ENCODE results near the gene TFB1M. TPM values are rescaled to one million over a fixed set of nuclear protein-coding genes. Genes with fewer than 3 reads are reported as not detected.

Gene TFB1M
- total RNA-seq, 4 donors from 2014 or later = 10.1 to 21.9 (median 14.8) TPM

GRCh38 chr6:155330922-155331321, 16.6 kb upstream of the TFB1M start:
- TF ChIP-seq CTCF (IDR thresholded peaks at IDR 0.05) (no peak), POLR2A (IDR thresholded peaks at IDR 0.05) (no peak)
- DNase-seq (ENCODE audit: low spot score in 2 of 2) = no peak
- intact Hi-C loops (cut with DNase I; ENCODE audit: low total_unique reads) = no loop called here
- 91 to 92% methylated on average over 6 of the region's 6 CpGs for WGBS, 2 donors
- H3K4me3 ChIP-seq (ENCODE audit: low read depth, poor library complexity, severe bottlenecking) = no peak overlapping the region

DNA sequence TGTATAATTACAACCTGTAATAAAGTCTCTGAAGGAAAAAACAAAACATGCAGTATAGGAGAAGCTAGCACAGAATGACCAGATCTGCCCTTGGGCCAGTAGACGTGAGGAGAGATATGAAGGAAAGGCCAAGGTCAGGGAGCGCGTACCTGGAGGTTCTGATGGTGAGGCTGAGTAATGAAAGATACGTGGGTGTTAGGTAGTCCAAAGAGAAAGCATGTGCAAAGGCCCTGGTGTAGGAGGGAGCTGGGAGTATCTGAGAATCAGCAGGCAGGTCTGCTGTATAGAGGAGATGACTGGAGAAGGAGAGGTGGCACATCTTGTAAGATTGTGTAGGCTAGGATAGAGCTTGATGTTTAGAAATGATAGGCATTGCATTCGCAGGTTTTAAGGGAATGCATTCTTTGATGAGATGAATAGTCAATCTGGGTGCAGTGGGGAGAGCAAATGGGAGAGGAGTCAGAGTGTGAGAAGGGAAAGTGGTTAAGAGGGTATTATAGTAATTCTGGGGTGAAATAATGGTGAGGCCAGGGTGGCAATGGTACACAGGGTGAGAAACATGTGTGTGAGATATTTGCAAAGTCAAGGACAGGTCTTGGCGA, 15.9 kb upstream of the TFB1M start:
- TF ChIP-seq POLR2A (IDR thresholded peaks at IDR 0.05) (no peak), CTCF (IDR thresholded peaks at IDR 0.05) (no peak)

DNA sequence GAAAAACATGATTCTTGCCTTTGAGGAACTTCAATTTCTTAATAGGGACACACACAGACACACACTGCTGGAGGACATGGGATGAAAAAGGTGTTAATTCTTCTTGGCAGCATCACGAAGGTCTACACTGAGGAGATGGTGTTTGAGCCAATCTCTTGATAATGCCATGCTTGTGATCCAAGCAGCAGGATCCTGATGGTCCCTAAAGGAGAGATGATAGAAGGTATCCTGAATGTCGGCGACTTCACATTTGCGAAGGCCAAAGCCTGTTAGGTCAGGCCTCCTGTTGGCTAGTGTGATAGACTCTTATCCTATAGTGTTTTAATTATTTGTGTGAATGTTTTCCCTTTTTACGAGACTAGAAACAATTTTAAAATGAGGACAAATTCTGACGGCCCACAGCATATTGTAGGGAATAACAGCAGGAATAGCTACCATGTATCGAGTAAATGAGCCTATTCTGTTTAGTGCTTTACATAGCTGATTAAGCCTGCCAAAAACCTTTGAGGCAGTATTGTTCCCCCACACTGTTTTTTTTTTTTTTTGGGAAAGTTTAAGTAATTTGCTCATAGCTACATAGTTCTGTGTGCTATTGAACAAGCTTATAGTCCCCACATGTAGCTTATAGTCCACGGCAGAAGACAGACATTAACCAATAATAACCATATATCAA, 15.3 kb upstream of the TFB1M start:
- WGBS, 2 donors = 95% methylated on average over 8 of the region's 8 CpGs
- intact Hi-C loops (cut with DNase I; ENCODE audit: low total_unique reads) = no loop called here
- no peak for TF ChIP-seq POLR2A (IDR thresholded peaks at IDR 0.05)
- no peak for TF ChIP-seq CTCF (IDR thresholded peaks at IDR 0.05)
- DNase-seq (ENCODE audit: low spot score in 2 of 2) = no peak
- H3K4me3 ChIP-seq (ENCODE audit: low read depth, poor library complexity, severe bottlenecking) = no peak overlapping the region

More for the DNA sequence above, 15.9 kb upstream of the TFB1M start:
- no peak overlapping the region for H3K4me3 ChIP-seq (ENCODE audit: low read depth, poor library complexity, severe bottlenecking)
- intact Hi-C loops (cut with DNase I; ENCODE audit: low total_unique reads) = no loop called here
- WGBS, 2 donors = 92 to 94% methylated on average over 6 of the region's 6 CpGs
- DNase-seq (ENCODE audit: low spot score in 2 of 2) = no peak

DNA sequence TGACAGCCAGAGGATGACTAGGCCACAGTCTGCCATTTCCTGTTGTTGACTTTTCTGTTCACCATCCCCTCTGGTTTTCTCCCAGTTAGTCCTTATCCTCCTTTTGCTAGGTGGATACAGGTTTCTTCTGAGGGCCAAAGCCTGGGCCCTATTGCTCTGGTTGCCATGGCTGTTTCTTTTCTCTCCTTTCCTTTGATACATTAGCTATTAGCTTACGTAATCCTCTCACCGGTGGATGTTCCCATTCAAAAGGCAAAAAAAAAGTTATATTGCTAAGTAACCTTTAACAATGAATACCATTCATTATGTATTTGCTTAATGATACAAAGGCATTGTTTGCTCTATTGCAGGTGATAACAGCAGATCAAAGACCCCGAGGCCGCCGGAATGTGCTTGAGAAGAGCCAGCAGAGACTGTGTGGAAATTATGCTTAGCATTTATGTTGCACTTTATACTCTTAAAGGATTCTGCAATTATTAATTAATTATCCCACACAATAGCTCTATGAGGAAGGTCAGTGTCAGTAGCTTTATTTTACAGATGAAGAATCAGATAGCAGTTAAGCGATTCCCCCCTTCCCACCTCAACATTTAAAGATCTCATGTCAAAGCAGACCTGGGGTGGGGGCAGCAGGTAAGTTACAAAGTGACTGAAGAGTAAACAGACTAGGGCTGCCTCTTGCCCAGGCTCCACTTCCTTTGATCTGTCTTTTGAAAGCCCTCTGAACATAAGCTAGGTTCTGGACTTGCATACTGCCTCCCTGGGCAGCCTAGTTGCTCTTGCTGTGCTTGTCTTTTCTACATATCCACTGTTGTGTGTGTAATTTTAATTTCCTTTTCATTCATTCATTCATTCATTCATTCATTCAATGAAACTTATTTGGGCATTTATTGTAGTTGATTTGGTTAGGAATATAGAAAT, 14.5 kb upstream of the TFB1M start:
- 74 to 77% methylated on average over 6 of the region's 6 CpGs for WGBS, 2 donors
- no peak overlapping the region for H3K4me3 ChIP-seq (ENCODE audit: low read depth, poor library complexity, severe bottlenecking)
- TF ChIP-seq CTCF (IDR thresholded peaks at IDR 0.05) (no peak), POLR2A (IDR thresholded peaks at IDR 0.05) (no peak)
- intact Hi-C loops (cut with DNase I; ENCODE audit: low total_unique reads) = no loop called here
- no peak for DNase-seq (ENCODE audit: low spot score in 2 of 2)

DNA sequence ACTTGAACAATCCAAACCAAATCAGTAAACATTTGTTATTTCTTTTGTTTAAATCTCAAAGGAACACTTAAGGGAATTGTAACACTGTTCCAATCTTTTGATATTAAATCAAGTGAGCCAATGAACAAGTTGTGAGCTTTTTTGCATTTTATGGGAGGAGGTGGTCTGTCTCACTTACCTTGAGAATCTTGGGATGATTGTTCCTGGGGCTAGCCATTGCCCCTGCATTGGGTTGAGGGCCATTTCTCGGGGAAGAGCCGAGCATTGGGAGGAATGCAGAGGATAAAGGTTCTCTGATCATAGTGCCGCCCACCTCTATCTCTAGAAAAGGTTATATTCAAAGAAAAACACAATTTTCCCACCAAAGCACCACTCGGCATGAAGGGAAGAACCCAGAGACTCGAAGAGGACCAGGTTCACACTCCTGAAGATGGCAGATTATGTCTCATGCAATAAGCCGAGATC, 13.8 kb upstream of the TFB1M start:
- WGBS, 2 donors = 91 to 95% methylated on average over 6 of the region's 6 CpGs
- no peak overlapping the region for H3K4me3 ChIP-seq (ENCODE audit: low read depth, poor library complexity, severe bottlenecking)
- intact Hi-C loops (cut with DNase I; ENCODE audit: low total_unique reads) = no loop called here

More for the DNA sequence above, 13.8 kb upstream of the TFB1M start:
- no peak for DNase-seq (ENCODE audit: low spot score in 2 of 2)
- no peak for TF ChIP-seq CTCF (IDR thresholded peaks at IDR 0.05)
- TF ChIP-seq POLR2A (IDR thresholded peaks at IDR 0.05) = no peak
